HEK293 (cell line): ENCODE measurements around the gene ZNF507.

Experiments
- GLIS2 ChIP-seq: fragments of 450-650 bp; formaldehyde crosslinking; IDR thresholded peaks from 2 replicates; pipeline ENCODE4 v1.5.1; 2016; ENCODE audit warnings: missing biosample characterization, missing genetic modification characterization
- PRDM1 ChIP-seq: fragments of 450-650 bp; formaldehyde crosslinking; IDR thresholded peaks from 2 replicates; pipeline ENCODE4; 2016; ENCODE audit warnings: missing biosample characterization, missing genetic modification characterization
- TF ChIP-seq, protein P1 (sequence below): fragments of 450-650 bp; formaldehyde crosslinking; IDR thresholded peaks from 2 replicates; pipeline ENCODE4 v1.5.1; 2017; ENCODE audit warnings: missing biosample characterization, mild to moderate bottlenecking, missing genetic modification characterization, moderate library complexity
- TF ChIP-seq, protein P2 (sequence below): fragments of 450-650 bp; formaldehyde crosslinking; IDR thresholded peaks from 2 replicates; pipeline ENCODE4 v1.5.1; 2016; ENCODE audit warnings: missing biosample characterization, missing genetic modification characterization
- TF ChIP-seq, protein P3 (sequence below): fragments of 450-650 bp; formaldehyde crosslinking; IDR thresholded peaks from 2 replicates; pipeline ENCODE4 v1.5.1; 2016; ENCODE audit warnings: missing biosample characterization, missing genetic modification characterization

DNA sequence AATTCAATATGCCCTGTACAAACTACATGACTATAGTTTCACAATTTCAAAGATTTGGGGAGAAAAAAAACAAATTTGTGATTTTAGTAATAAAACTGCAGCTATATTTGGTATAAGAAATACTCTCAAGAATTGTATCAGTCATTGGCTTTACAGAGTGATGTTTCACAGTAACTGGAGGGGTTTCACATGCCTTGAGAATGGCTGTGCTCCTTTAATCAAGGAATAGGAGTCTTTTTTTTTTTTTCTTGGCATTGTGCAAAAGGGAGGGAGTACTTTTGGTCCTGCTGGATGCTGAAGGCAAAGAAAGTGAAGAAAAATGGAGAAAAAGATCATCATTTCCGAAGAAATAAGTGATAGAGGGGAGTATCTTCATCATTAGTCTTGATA lies 6.8 kb downstream of the ZNF507 start:
- no peak for TF ChIP-seq GLIS2 (tag by site-specific recombination)
- TF ChIP-seq, protein P1, sequence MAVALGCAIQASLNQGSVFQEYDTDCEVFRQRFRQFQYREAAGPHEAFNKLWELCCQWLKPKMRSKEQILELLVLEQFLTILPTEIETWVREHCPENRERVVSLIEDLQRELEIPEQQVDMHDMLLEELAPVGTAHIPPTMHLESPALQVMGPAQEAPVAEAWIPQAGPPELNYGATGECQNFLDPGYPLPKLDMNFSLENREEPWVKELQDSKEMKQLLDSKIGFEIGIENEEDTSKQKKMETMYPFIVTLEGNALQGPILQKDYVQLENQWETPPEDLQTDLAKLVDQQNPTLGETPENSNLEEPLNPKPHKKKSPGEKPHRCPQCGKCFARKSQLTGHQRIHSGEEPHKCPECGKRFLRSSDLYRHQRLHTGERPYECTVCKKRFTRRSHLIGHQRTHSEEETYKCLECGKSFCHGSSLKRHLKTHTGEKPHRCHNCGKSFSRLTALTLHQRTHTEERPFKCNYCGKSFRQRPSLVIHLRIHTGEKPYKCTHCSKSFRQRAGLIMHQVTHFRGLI (tag by site-specific recombination), result no peak
- no peak for TF ChIP-seq PRDM1
- TF ChIP-seq, protein P2, sequence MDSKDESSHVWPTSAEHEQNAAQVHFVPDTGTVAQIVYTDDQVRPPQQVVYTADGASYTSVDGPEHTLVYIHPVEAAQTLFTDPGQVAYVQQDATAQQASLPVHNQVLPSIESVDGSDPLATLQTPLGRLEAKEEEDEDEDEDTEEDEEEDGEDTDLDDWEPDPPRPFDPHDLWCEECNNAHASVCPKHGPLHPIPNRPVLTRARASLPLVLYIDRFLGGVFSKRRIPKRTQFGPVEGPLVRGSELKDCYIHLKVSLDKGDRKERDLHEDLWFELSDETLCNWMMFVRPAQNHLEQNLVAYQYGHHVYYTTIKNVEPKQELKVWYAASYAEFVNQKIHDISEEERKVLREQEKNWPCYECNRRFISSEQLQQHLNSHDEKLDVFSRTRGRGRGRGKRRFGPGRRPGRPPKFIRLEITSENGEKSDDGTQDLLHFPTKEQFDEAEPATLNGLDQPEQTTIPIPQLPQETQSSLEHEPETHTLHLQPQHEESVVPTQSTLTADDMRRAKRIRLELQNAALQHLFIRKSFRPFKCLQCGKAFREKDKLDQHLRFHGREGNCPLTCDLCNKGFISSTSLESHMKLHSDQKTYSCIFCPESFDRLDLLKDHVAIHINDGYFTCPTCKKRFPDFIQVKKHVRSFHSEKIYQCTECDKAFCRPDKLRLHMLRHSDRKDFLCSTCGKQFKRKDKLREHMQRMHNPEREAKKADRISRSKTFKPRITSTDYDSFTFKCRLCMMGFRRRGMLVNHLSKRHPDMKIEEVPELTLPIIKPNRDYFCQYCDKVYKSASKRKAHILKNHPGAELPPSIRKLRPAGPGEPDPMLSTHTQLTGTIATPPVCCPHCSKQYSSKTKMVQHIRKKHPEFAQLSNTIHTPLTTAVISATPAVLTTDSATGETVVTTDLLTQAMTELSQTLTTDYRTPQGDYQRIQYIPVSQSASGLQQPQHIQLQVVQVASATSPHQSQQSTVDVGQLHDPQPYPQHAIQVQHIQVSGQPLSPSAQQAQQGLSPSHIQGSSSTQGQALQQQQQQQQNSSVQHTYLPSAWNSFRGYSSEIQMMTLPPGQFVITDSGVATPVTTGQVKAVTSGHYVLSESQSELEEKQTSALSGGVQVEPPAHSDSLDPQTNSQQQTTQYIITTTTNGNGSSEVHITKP, result no peak
- TF ChIP-seq, protein P3, sequence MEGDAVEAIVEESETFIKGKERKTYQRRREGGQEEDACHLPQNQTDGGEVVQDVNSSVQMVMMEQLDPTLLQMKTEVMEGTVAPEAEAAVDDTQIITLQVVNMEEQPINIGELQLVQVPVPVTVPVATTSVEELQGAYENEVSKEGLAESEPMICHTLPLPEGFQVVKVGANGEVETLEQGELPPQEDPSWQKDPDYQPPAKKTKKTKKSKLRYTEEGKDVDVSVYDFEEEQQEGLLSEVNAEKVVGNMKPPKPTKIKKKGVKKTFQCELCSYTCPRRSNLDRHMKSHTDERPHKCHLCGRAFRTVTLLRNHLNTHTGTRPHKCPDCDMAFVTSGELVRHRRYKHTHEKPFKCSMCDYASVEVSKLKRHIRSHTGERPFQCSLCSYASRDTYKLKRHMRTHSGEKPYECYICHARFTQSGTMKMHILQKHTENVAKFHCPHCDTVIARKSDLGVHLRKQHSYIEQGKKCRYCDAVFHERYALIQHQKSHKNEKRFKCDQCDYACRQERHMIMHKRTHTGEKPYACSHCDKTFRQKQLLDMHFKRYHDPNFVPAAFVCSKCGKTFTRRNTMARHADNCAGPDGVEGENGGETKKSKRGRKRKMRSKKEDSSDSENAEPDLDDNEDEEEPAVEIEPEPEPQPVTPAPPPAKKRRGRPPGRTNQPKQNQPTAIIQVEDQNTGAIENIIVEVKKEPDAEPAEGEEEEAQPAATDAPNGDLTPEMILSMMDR, result no peak
